ENCODE data around the gene OMG. TPM values are rescaled to one million over a fixed set of nuclear protein-coding genes. Genes with fewer than 3 reads are reported as not detected.

Gene OMG
- total and polyA plus RNA-seq, 3 donors from 2014 or later = 0.95 TPM; not detected in 2

DNA sequence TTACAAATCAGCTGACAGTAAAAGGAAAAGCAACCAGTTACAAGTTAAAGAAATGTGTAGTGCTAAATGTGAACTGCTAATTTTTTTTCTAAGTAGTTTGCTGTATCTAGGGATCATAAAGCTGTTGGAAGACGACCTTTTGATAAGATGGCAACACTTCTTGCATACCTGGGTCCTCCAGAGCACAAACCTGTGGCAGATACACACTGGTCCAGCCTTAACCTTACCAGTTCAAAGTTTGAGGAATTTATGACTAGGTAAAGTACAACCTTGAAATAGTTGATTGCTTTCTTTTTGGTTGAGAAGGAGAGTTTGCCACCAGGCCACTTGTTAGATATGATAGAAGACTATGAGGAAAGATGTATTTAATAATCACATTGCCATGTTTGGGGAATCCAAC, 35.4 kb downstream of the OMG start:
- no peaks in the 10 kb centered on the region for H3K4me1 ChIP-seq
- 62 to 63% methylated on average over 1 of the region's 1 CpG for WGBS, 2 donors
- no peak for DNase-seq
- intact Hi-C loops (cut with DNase I; ENCODE audit: low total_unique reads) = no loop called here
- no peaks in the 10 kb centered on the region for H3K27me3 ChIP-seq
- H3K27ac ChIP-seq = no peak overlapping the region
- no peak for TF ChIP-seq POLR2A (IDR thresholded peaks at IDR 0.05)
- TF ChIP-seq, protein P1, sequence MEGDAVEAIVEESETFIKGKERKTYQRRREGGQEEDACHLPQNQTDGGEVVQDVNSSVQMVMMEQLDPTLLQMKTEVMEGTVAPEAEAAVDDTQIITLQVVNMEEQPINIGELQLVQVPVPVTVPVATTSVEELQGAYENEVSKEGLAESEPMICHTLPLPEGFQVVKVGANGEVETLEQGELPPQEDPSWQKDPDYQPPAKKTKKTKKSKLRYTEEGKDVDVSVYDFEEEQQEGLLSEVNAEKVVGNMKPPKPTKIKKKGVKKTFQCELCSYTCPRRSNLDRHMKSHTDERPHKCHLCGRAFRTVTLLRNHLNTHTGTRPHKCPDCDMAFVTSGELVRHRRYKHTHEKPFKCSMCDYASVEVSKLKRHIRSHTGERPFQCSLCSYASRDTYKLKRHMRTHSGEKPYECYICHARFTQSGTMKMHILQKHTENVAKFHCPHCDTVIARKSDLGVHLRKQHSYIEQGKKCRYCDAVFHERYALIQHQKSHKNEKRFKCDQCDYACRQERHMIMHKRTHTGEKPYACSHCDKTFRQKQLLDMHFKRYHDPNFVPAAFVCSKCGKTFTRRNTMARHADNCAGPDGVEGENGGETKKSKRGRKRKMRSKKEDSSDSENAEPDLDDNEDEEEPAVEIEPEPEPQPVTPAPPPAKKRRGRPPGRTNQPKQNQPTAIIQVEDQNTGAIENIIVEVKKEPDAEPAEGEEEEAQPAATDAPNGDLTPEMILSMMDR (IDR thresholded peaks at IDR 0.05) = no peak
- no peaks in the 10 kb centered on the region for H3K9me3 ChIP-seq
- no peaks in the 10 kb centered on the region for H3K36me3 ChIP-seq (ENCODE audit: low read depth, missing control alignments)
- H3K4me3 ChIP-seq = no peak overlapping the region

DNA sequence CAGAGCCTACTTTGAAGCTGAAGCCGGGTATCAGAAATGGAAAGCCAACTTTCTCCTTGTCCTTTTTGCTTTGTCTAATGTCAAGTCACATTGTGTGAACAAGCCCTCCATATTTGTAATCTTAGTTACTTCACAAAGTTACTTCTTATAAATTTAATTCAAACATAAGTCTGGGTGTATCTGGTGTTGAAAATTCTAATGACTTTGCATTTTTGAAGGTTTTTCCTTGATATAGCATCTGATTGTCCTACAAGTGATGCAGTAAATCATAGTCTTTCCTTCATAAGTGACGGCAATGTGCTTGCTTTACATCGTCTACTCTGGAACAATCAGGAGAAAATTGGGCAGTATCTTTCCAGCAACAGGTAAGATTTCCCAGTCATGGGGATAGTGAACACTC, 36.9 kb downstream of the OMG start:
- DNase-seq = no peak
- no peaks in the 10 kb centered on the region for H3K36me3 ChIP-seq (ENCODE audit: low read depth, missing control alignments)
- WGBS, 2 donors = 96% methylated on average over 3 of the region's 3 CpGs
- H3K9me3 ChIP-seq = no peaks in the 10 kb centered on the region
- no peak for TF ChIP-seq POLR2A (IDR thresholded peaks at IDR 0.05)
- TF ChIP-seq, protein P1 (IDR thresholded peaks at IDR 0.05) = no peak
- H3K27me3 ChIP-seq = no peaks in the 10 kb centered on the region
- intact Hi-C loops (cut with DNase I; ENCODE audit: low total_unique reads) = no loop called here
- no peak overlapping the region for H3K4me3 ChIP-seq
- H3K4me1 ChIP-seq = no peaks in the 10 kb centered on the region
- H3K27ac ChIP-seq = no peak overlapping the region

DNA sequence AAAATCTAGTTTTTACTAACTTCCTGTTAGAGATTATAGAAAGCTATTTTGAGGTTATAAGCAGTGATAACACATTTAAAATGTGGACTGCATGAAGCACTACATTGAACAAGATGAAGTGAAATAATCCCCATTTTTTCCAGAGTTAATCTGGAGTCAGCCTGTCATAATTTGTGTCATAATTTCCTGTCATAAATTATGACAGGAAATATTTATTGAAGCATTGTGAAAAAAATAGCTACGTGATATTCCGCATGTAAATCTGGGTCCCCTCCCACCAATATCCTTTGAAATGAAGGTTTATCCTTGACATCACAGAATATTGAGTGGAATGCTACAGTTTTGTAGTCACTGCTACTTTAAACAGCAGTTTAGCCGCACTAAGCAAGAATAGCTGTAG, 40.1 kb downstream of the OMG start:
- H3K4me1 ChIP-seq = peaks cover 3% of the 10 kb centered on the region
- no peak overlapping the region for H3K4me3 ChIP-seq
- intact Hi-C loops (cut with DNase I; ENCODE audit: low total_unique reads) = no loop called here
- no peak for DNase-seq
- WGBS, 2 donors = 64% methylated on average over 3 of the region's 3 CpGs
- no peak overlapping the region for H3K27ac ChIP-seq
- no peaks in the 10 kb centered on the region for H3K36me3 ChIP-seq (ENCODE audit: low read depth, missing control alignments)
- H3K27me3 ChIP-seq = no peaks in the 10 kb centered on the region
- H3K9me3 ChIP-seq = no peaks in the 10 kb centered on the region
- no peak for TF ChIP-seq POLR2A (IDR thresholded peaks at IDR 0.05)
- TF ChIP-seq, protein P1 (IDR thresholded peaks at IDR 0.05) = no peak

DNA sequence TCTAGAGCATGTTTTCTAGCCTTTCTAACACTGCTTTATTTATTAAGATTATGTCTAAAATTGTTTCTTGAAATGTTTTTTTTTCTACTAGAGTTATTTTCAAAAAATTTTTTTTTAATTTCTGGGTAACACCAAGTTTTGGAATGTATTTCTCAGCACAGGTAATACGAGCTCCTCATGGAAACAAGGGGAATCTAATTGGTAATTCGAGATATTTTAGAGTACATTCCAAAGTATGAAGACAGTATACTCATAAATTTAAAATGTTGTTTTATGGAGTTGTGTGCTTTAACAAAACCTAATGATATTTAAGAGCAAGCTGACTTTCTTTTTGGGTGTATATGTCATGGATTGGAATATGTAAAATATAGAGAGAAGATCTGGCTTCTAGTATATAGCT, 42.4 kb downstream of the OMG start:
- no peaks in the 10 kb centered on the region for H3K36me3 ChIP-seq (ENCODE audit: low read depth, missing control alignments)
- H3K9me3 ChIP-seq = no peaks in the 10 kb centered on the region
- intact Hi-C loops (cut with DNase I; ENCODE audit: low total_unique reads) = no loop called here
- no peak overlapping the region for H3K27ac ChIP-seq
- no peak for DNase-seq
- no peak overlapping the region for H3K4me3 ChIP-seq
- peaks cover 16% of the 10 kb centered on the region for H3K4me1 ChIP-seq
- no peak for TF ChIP-seq POLR2A (IDR thresholded peaks at IDR 0.05)
- TF ChIP-seq, protein P1 (IDR thresholded peaks at IDR 0.05) = no peak
- H3K27me3 ChIP-seq = no peaks in the 10 kb centered on the region
- WGBS, 2 donors = 89 to 93% methylated on average over 2 of the region's 2 CpGs

DNA sequence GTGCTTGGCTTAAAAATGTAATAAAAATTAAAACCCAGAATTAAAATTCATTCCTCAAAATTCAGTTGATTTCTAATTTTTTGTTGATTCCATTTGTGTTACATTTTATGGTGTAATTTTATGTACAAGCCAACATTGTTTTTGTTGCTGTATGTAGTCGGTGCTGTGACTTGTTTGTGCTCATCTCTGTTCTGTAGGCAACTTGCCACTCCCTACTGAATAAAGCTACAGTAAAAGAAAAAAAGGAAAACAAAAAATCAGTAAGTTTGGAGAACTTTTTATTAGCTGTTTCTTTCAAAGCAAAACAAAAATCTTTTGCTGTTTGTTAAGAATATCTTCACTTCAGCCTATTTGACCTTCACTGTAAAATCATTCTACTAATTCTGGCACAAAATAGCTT, 44.3 kb downstream of the OMG start:
- intact Hi-C loops (cut with DNase I; ENCODE audit: low total_unique reads) = no loop called here
- peak overlapping the region in 1 of 2 donors; percentile 23 for H3K27ac ChIP-seq
- no peaks in the 10 kb centered on the region for H3K9me3 ChIP-seq
- H3K4me1 ChIP-seq = peaks cover 16% of the 10 kb centered on the region
- no peaks in the 10 kb centered on the region for H3K36me3 ChIP-seq (ENCODE audit: low read depth, missing control alignments)
- no peak for DNase-seq
- TF ChIP-seq, protein P1 (IDR thresholded peaks at IDR 0.05) = no peak
- no peak for TF ChIP-seq POLR2A (IDR thresholded peaks at IDR 0.05)
- H3K4me3 ChIP-seq = no peak overlapping the region
- no peaks in the 10 kb centered on the region for H3K27me3 ChIP-seq
- 33 to 60% methylated on average over 1 of the region's 1 CpG for WGBS, 2 donors

Data from testis (tissue), 3 donors.